Caco-2 (cell line): ENCODE data around the gene POLR1A. TPM values are rescaled to one million over a fixed set of nuclear protein-coding genes. Genes with fewer than 3 reads are reported as not detected.

Experiments used
- BruUV-seq: library from RNA; stranded (reverse); fragments of 400-500 nt; replicated peaks from 2 replicates; lab custom pipeline; 2021; lab: Mats Ljungman, UMichigan
- CTCF ChIA-PET: fragments of 300-600 bp; sonication (Branson Sonifier 250); formaldehyde crosslinking; loops from one replicate; lab custom pipeline; 2022; ENCODE audit warnings: antibody characterized with exemption; lab: Charles Lee
- POLR2A ChIA-PET: fragments of 300-600 bp; sonication (Branson Sonifier 250); formaldehyde crosslinking; loops from one replicate; lab custom pipeline; 2022; ENCODE audit warnings: antibody characterized with exemption; lab: Charles Lee
- DNase-seq, 2 experiments: peaks; one replicate each; pipeline versions ENCODE4 v3.0.0 to v3.0.0-alpha.2; 2020 to 2022
- H3K27me3 ChIP-seq: replicated peaks from 2 replicates; pipeline ENCODE4 v1.6.0; 2011; ENCODE audit warnings: low read length; ENCODE audit not compliant: control insufficient read depth, insufficient read depth
- H3K36me3 ChIP-seq: 2 replicates; pipeline ENCODE4 v1.5.1; 2011; ENCODE audit warnings: low read length; ENCODE audit not compliant: control insufficient read depth, insufficient read depth
- H3K4me1 ChIP-seq: fragments of 250-450 bp; sonication (Bioruptor Pico); 2 replicates; pipeline ENCODE4 v1.5.1; 2020; ENCODE audit warnings: mild to moderate bottlenecking
- H3K4me3 ChIP-seq: 2 replicates; pipeline ENCODE4 v1.5.1; 2011; ENCODE audit warnings: low read depth, mild to moderate bottlenecking, control low read depth, low read length
- H3K9me3 ChIP-seq: fragments of 250-450 bp; sonication (Bioruptor Pico); 2 replicates; pipeline ENCODE4 v1.5.1; 2020; ENCODE audit warnings: mild to moderate bottlenecking, moderate library complexity
- H3K27ac Mint-ChIP-seq: one replicate; pipeline ENCODE4 v1.8.0; 2022; ENCODE audit warnings: mixed read lengths; ENCODE audit not compliant: unreplicated experiment
- H3K27me3 Mint-ChIP-seq: one replicate; pipeline ENCODE4 v1.8.0; 2022; ENCODE audit warnings: mixed read lengths; ENCODE audit not compliant: insufficient read depth, unreplicated experiment
- H3K36me3 Mint-ChIP-seq: one replicate; pipeline ENCODE4 v1.8.0; 2022; ENCODE audit warnings: mild to moderate bottlenecking, mixed read lengths; ENCODE audit not compliant: insufficient read depth, unreplicated experiment
- H3K4me1 Mint-ChIP-seq: one replicate; pipeline ENCODE4 v1.8.0; 2022; ENCODE audit warnings: low read depth, mixed read lengths; ENCODE audit not compliant: unreplicated experiment
- H3K4me3 Mint-ChIP-seq: one replicate; pipeline ENCODE4 v1.8.0; 2022; ENCODE audit warnings: mild to moderate bottlenecking, moderate library complexity, mixed read lengths; ENCODE audit not compliant: unreplicated experiment
- H3K9me3 Mint-ChIP-seq: one replicate; pipeline ENCODE4 v1.8.0; 2022; ENCODE audit warnings: mixed read lengths; ENCODE audit not compliant: unreplicated experiment
- CTCF ChIP-seq, 2 experiments: fragments of 200-600 bp in 1 of 2; IDR thresholded peaks; 1 replicate in 1 of 2; 2 replicates in 1 of 2; pipeline versions ENCODE4 v1.5.1 to v1.8.0; 2011 to 2022; ENCODE audit warnings: antibody characterized with exemption in 1 of 2, control low read depth in 1 of 2, inconsistent platforms in 1 of 2, low read depth in 1 of 2, low read length in 1 of 2, mild to moderate bottlenecking in 1 of 2, moderate library complexity in 1 of 2; ENCODE audit not compliant: insufficient read depth in 1 of 2, severe bottlenecking in 1 of 2, unreplicated experiment in 1 of 2
- intact Hi-C: fragments of 100-400 bp; cut with micrococcal nuclease; formaldehyde crosslinking; loops from one replicate; pipeline ENCODE4 v1.10.0; 2022; ENCODE audit not compliant: unreplicated experiment
- total RNA-seq: library from RNA; stranded (reverse); gene quantifications from 2 replicates; pipeline ENCODE4 v1.2.3, GENCODE V29; 2022

The POLR1A gene
- total RNA-seq, 1 experiment from 2014 or later: 73.8 TPM

DNA sequence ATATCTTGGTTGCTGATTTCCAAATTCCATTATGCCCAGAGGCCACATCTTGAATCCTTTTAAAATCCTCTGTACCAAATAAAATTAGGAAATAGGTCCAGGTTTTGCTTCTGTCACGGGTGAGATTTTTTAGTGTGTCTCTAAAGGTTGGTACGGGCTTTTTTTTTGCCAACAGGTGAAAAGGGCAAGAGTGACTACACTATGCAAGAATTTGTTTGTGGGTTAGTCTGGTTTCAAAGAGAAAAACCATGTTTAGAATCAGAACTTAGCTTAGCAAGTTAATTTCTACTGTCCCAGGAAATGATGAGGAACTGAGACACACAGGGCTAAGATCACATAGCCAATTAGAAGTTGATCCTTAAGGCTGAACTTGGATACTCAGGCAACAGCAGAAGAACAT is 41.7 kb downstream of the POLR1A start:
- H3K36me3 Mint-ChIP-seq: peaks cover 89% of the 10 kb centered on the region
- DNase-seq: no peak
- ChIA-PET CTCF (interaction anchor here (0.6 kb wide), 1 partner anchor 435 kb away, joined by 4 read pairs; no protein-coding TSS in a partner anchor), POLR2A (no interaction called here)
- H3K9me3 Mint-ChIP-seq: peaks cover 22% of the 10 kb centered on the region
- peaks cover 10% of the 10 kb centered on the region; the same call in 1 of the 2 replicates for H3K4me1 ChIP-seq
- H3K4me1 Mint-ChIP-seq: peaks cover 15% of the 10 kb centered on the region
- TF ChIP-seq CTCF (IDR thresholded peaks at IDR 0.05; ENCODE audit: insufficient read depth in 1 of 2, low read depth in 1 of 2, low read length in 1 of 2, severe bottlenecking in 1 of 2, unreplicated experiment in 1 of 2): no peak
- H3K4me3 Mint-ChIP-seq: no peak overlapping the region
- H3K27me3 ChIP-seq: no peaks in the 10 kb centered on the region
- no peaks in the 10 kb centered on the region for H3K27me3 Mint-ChIP-seq
- H3K4me3 ChIP-seq: no peak overlapping the region
- H3K36me3 ChIP-seq: peaks cover 7% of the 10 kb centered on the region
- H3K27ac Mint-ChIP-seq: no peak overlapping the region
- BruUV-seq: no TSS peak
- no peaks in the 10 kb centered on the region for H3K9me3 ChIP-seq
- intact Hi-C loops: no loop called here

DNA sequence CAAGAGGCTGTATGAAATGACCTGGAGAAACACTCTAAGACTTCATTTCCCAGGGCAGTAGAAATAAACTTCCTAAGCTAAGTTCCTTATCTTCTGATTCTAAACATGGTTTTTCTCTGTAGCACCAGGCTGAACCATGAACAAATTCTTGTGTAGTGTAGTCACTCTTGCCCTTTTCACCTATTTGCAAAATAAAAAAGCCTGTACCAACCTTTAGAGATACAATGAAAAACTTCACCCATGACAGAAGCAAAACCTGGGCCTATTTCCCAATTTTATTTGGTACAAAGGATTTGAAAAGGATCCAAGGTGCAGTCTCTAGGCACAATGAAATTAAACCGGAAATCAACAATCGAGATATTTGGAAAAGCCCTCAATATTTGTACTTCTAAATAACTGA is 43.6 kb downstream of the POLR1A start:
- intact Hi-C loops: no loop called here
- Histone ChIP-seq H3K9me3 (no peaks in the 10 kb centered on the region), H3K27me3 (no peaks in the 10 kb centered on the region), H3K4me1 (peaks cover 10% of the 10 kb centered on the region; the same call in 1 of the 2 replicates), H3K36me3 (peaks cover 7% of the 10 kb centered on the region), H3K4me3 (no peak overlapping the region)
- Mint-ChIP-seq H3K9me3 (peaks cover 22% of the 10 kb centered on the region), H3K4me1 (peaks cover 15% of the 10 kb centered on the region), H3K36me3 (peaks cover 86% of the 10 kb centered on the region), H3K4me3 (no peak overlapping the region), H3K27ac (peak overlapping the region; percentile 21), H3K27me3 (no peaks in the 10 kb centered on the region)
- DNase-seq: no peak
- CTCF ChIA-PET: no interaction called here
- BruUV-seq: no TSS peak
- POLR2A ChIA-PET: no interaction called here
- no peak for TF ChIP-seq CTCF (IDR thresholded peaks at IDR 0.05; ENCODE audit: insufficient read depth in 1 of 2, low read depth in 1 of 2, low read length in 1 of 2, severe bottlenecking in 1 of 2, unreplicated experiment in 1 of 2)

DNA sequence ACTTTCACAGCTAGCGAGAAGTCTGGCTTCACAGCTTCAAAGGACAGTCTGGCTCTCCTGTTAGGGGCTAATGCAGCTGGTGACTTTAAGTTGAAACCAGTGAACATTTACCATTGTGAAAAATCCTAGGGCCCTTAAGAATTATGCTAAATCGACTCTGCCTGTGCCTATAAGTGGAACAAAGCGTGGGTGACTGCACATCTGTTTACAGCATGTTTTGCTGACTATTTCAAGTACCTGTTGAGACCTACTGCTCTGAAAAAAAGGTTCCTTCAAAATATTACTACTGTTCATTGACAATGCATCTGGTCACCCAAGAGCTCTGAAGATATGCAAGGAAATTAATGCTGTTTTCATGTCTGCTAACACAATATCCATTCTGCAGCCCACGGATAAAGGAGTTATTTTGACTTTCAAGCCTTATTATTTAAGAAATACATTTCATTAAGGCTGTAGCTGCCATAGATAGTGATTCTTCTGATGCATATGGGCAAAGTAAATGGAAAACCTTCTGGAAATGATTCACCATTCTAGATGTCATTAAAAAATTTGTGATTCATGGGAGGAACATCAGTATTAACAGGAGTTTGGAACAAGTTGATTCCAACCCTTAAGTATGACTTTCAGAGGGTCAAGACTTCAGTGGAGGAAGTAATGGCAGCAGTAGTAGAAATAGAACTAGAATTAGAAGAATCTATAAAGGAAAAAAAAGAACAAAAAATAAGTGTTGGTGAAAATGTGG is 48.9 kb downstream of the POLR1A start:
- POLR2A ChIA-PET: no interaction called here
- CTCF ChIA-PET: no interaction called here
- intact Hi-C loops: no loop called here
- H3K36me3 ChIP-seq: peaks cover 5% of the 10 kb centered on the region
- Mint-ChIP-seq H3K9me3 (no peaks in the 10 kb centered on the region), H3K4me3 (no peak overlapping the region), H3K27me3 (no peaks in the 10 kb centered on the region), H3K4me1 (peaks cover 5% of the 10 kb centered on the region), H3K36me3 (peaks cover 86% of the 10 kb centered on the region), H3K27ac (no peak overlapping the region)
- DNase-seq: no peak
- no TSS peak for BruUV-seq
- no peak for TF ChIP-seq CTCF (IDR thresholded peaks at IDR 0.05; ENCODE audit: insufficient read depth in 1 of 2, low read depth in 1 of 2, low read length in 1 of 2, severe bottlenecking in 1 of 2, unreplicated experiment in 1 of 2)
- no peaks in the 10 kb centered on the region for H3K9me3 ChIP-seq
- H3K4me1 ChIP-seq: no peaks in the 10 kb centered on the region
- H3K27me3 ChIP-seq: no peaks in the 10 kb centered on the region
- no peak overlapping the region for H3K4me3 ChIP-seq
